GM21360 (cell line): ENCODE measurements around the gene KIAA1217.
"Not testable (repeated sequence)": the region's sequence is repeated elsewhere in the genome, so short reads cannot be mapped to it uniquely, and the experiment has no call there.

Source experiments
- ATAC-seq: cut with Tn5 transposase; IDR thresholded peaks from one replicate; pipeline ENCODE4 v1.9.1; 2021; ENCODE audit warnings: mild to moderate bottlenecking, moderate library complexity; ENCODE audit not compliant: unreplicated experiment

Gene KIAA1217

DNA sequence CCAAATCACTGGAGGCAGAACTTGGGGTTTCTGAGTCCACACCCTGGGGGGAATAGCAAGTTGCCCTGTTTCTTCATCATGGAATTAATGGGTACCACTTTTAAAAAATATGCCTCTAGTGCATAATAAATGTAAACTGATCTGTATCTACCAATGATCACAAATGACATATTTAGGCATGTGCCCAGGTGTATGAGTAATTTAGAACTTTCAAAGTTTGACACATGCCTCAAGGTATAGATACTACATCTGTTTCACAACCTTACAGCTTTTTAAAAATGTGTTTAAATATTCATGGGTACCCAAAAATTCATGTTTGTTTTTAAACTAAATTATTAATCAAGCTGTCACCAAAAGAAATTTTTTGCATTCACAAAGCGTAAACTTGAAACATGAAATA is 226.0 kb downstream of the KIAA1217 start:
- no peak for ATAC-seq

DNA sequence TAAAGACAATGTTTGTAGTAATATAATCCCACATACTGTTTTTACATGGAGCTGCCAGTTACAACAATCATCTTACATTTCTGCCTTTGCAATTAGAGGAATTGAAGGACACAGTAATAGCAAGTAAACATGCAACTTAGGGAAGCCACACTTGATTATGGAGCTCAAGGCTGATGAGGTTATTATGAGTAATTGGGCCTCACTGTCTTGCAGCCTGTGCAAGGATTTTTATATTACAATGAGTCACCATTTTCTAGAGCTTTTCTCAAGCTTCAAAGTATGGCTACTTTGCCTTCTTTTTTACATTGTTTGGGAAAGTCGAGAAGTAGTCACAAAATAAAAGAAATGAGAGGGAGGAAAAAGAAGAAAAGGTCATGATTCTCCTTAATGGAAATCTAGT is 226.4 kb downstream of the KIAA1217 start:
- ATAC-seq, result no peak

DNA sequence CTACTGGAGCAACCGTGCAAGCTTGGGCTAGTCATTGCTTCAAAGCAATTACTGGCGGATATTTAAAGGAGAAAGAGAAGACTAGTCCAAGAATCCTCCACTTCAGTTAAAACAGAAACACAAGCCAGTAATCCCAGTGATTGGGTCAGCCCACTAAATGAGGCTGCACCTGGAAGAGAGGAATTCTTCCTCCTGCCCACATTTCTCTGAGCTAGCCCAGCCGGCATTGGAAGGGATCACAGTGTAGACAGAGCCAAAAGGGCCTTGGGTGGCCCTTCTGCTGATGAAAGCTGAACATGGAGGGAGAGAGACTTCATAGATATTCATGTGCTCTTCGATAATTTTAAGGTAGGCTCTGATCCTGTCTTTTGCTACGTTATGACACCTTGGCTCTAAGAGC is 228.4 kb downstream of the KIAA1217 start:
- no peak for ATAC-seq

DNA sequence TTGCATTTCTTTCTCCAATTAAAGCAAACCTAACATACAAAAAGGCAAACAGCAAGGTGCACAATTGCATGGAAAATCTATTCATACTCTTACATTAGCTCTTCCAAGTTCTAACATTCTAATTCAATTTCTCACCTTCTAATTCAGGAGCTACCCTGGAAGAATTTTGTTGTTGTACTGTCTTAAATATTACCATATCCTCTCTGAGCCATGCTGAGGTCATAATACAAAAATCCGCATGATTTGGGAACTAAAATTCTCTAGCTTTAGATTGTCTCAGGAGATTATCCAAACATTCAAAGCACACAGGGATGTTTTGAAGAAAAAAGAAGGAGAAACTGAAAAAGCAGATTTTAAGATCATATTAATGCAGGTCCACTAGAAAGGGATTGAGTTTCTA is 229.9 kb downstream of the KIAA1217 start:
- ATAC-seq, result no peak

DNA sequence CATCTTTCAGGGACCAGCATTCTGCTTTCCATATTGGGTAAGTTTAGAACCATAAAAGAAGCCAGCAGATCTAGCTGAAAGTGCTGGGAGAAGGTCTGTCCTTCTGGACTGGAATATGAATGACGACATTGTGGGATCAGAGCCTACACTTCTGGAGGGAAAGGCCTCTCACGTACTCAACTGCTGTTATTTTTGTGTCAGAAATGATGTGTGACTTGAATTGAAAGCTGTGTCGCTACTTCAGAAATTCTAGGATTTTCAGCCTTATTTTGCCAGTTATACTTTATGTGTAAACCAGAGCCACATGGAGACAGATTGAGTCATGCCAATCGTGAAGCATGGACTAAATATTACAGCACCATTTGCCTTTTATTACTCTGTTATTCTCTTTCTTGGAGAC is 231.0 kb downstream of the KIAA1217 start:
- ATAC-seq, result no peak

DNA sequence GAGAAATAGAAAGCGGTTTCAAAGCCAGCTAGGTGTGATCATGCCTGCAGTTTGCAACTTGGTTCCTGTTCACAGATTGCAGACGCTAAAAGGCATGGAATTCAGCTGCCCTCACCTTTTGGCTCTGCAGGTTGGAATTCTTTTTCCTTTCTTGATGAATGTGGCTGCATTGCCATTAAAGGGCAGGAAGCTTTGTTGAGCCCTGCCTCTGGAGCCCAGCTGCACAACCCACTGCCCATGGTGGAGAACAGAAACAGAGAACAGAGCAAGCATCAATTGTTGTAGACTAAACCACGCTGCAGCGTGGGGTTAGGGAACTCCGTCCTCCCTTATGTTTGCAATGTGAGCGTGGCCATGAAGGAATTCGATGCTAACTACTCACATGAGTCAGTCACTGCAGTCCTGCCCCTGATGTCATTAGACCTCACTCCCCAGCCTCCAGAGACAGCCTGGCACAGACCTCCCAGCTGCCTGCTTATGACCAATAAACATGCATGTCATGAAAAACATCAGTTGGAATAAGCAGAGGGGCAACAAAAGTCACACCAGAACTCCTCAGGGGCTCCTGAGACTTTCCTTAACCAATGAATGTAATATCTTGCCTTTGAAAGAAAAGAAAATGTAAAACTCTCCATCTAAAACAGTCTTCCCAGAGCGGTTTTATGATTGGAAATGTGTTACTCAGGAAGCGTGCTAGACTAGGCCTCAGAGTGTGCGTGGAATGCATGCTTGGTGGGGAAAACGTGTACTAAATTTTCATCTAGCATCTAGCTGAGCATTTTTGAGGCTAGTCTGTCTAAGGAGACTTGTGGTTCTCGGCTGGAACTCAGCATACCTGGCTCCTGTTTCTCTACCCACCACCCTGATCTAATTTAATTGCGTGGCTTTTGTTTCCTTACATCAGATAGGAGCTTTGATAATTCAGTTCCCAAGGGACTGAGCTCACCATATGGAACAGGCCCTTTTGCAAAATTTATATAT is 232.2 kb downstream of the KIAA1217 start:
- ATAC-seq, result no peak

DNA sequence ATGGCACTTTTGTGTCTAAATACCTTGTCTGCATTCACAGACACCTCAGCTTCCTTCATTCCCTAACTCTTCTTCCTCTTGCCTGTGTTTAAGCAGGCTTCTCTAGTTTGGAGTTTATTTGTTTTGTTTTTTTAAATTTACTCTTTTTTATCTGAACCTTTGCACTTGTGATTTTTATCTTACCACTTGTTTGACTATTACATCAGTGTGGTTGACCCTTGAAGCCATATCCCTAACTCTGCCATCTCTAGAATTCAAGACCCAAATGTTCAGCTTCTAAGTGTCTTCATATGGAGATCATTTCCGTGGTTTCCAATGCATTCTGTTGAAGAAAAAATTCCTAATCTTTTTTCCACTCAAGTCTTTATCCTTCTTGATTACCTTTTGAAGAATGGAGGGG is 233.3 kb downstream of the KIAA1217 start:
- ATAC-seq, result no peak

DNA sequence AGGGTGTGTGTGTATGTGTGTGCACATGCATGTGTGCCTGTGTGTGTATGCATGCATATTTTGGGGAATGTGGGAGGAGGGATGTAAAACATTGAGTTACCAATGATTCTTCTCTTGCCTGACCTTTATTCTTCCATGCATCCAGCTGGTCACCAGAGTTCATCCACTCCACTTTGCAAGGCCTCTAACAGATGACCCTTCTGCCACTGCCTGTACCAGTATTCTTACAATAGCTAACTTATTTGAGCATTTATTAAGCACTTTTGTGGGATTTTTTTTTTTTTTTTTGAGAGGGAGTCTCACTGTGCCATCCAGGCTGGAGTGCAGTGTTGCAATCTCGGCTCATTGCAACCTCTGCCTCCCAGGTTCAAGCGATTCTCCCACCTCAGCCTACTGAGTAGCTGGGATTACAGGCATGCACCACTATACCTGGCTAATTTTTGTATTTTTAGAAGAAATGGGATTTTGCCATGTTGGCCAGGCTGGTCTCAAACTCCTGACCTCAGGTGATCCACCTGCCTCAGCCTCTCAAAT is 233.8 kb downstream of the KIAA1217 start:
- not testable (repeated sequence) for ATAC-seq

DNA sequence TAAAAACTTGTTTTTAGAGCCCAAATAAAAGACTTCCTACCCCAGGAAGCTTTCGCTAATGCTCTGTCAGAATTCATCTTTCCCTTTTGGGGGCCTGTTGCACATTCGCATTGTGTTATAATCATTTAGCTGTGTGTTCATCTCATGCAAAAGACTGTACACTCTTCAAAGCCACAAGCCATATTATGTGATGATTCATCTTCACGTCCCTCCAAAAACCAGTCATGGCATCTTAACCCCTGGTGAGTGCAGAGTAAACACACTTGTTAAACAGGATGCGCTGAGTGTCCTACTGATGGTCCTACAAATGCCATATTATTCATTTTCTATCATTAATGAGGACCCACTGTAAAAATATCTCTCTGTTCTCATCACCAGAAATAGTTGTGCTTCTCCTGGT is 235.4 kb downstream of the KIAA1217 start:
- no peak for ATAC-seq

DNA sequence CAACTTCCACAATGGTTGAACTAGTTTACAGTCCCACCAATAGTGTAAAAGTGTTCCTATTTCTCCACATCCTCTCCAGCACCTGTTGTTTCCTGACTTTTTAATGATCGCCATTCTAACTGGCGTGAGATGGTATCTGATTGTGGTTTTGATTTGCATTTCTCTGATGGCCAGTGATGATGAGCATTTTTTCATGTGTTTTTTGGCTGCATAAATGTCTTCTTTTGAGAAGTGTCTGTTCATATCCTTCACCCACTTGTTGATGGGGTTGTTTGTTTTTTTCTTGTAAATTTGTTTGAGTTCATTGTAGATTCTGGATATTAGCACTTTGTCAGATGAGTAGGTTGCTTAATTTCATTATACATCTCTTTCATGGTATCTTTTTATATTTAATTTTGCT is 237.0 kb downstream of the KIAA1217 start:
- not testable (repeated sequence) for ATAC-seq

DNA sequence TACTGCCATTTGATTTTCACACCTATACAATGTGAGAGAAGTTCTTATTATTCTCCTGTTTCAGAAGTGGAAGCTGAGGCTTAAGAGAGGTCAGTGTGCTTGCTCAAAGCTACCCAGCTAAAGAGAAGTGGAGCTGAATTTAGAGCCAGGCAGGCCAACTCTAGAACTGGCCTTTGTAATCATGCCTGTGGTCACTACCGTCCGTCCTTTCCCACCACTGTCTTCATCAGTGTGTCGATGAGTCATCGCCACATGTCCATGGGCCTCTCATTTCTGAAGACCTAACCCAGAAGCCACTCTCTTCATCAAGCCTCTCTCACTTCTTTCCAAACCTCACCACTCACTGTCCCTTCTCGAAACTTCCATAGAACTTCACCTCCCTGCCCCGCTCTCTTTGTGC is 237.8 kb downstream of the KIAA1217 start:
- no peak for ATAC-seq

DNA sequence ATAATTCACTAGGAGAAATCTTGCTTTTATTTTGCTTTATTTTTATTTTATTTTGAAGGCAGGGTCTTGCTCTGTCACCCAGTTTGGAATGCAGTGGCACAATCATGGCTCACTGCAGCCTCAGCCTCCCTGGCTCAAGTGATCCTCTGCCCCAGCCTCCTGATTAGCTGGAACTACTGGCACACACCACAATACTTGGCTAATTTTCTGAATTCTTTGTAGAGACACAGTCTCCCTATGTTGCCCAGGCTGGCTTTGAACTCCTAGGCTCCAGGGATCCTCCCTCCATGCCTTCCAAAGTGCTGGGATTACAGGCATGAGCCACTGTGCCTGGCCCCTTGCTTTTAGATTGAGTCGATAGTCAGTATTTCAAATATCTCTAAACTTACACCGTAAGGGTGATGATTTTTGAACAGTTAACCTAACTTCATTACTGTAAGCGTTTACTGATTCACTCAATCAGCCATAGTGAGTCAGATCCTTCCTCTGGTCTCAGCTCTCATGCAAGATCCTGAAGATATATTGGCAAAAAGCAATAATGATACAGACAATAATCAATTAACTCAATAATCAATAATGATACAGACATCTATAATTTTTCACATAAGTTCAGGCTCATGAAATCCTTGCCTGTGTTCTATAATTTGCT is 239.5 kb downstream of the KIAA1217 start:
- ATAC-seq, result no peak

DNA sequence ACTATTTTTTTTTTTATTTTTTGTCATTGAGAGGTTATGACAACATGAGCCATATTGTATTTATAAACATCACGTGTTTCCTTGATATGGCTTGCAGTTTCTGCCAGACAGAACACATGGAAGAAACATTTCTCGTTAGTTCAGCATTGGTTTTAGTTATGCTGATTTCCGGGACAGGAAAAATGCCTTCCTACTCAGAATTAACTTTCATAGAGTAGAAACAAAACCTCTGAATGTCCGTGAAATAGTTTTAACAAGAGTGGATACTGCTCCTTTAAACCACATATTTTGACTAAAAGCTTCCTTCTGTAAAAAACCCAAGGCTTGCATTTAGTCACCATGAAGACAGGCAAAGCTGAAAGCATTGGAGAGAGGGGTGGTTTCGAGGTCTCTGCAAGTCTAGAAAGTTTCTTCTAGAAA is 240.4 kb downstream of the KIAA1217 start:
- ATAC-seq, result peak; percentile 93

DNA sequence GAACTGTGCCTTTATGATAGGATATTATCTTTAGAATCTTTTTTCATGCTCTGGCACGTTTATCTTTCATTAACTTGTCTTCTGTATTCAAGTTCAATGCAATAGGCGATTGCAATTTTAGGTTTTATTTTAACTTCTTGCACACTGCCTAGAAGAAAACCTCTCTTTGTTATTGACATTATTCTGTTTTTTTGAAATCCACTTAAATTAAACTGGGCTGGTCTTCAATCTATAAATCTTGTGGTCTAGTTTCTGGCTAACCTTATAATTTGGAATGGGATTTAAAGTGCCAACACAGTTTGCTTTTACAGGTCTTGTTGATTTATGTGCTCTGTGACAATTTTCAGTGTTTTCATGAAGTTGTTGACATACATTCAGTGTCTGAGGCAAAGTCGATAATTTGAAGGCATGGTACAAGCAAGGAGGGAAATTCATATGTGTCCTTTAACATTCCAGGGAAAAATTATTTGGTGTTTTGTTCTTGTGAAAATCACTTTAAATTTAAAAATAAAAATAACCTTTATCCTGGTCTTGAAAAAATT is 240.9 kb downstream of the KIAA1217 start:
- ATAC-seq, result no peak

DNA sequence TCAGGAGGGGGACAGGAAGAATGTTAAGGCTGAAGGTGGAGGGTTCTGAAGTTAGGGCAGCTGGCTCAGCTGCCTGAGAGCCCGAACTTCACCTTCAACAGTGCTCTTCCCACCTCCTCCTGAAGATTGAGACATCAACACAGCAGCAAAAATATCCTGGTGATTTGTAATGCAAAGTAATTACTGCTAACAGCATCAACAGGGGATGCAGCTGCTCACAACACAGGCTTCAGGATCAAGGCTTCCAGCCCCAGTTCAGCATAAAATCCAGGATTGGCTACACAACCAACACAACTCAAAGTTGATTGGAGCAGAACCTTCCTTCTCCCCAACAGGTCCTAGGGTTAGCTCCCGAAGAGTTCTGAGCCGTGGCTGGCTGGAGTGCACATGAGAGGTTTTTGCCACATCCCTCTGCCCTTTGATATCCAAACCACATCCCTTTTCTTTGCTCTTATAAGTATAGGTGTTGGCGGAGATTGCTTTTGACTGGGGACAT is 242.4 kb downstream of the KIAA1217 start:
- ATAC-seq, result no peak

DNA sequence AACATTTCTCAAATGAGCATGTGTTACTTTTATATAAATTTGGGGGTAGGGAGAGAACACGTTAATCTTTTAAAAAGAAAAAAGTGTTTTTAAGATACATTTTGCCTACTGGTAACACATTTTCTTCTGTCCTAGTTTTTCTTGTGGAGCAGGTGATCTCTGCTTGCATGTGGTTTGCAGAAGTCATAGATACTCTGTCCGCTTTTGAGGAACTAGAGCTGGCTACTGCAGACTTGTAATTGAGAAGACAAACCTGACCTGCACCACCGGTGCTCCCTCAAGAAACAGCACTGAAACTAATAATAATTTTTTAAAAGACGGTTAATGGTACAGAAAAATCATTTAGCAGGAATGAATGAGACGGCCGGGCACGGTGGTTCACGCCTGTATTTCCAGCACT is 243.1 kb downstream of the KIAA1217 start:
- no peak for ATAC-seq

DNA sequence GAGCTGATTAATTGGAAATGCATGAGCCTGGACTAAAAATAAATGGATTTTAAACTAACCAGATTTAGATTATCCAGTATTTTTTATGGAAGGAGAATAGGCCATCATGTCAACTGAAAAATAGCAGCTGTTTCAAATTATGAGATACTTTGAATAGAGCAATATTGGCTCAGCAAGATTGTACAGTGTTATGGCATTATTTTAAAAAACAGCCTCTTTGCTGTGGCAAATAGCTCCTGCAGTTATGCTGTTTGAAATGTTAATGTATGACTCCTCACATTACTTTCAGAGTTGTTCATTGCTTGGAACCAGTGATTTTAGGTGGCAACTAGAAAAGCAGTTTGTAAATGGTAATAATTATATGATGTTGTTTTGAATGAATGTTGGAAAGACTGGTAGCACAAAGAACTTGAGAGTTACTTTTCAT is 244.5 kb downstream of the KIAA1217 start:
- no peak for ATAC-seq

DNA sequence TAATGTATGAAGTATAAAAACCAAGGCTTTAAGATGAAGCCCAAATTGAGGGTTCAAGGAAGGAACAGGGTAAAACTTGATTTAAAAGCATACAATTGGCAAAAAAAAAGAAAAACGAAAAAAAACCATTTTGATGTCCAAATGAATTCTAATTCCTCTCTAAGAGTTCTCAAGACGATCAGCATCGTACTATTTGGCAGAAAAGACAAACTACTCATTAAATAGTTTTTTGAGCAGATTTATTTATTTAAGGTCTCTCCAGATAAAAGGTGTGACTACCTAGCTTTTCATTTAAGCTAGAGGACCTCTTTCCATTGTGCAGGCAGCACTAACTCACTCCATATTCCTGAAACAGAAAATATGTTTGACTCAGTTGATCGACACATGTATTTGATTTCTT is 245.0 kb downstream of the KIAA1217 start:
- ATAC-seq, result no peak

DNA sequence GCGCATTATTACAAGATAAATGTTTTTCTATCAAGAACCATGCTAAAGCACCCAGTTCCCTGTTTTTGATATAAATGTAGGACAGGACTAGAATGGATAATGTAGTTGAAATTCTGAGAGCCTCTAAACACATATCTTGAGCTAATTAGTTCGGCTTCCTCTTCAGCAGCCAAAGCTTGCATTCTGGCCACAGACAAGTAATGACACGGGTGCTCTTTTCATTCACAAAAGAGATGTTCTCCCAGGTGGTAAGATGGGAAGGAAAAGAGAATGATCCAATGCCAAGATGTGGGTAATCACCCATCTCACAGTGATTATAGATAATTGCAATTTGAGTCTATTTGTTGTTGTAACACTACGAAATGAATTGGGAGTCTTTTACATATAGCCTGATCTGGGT is 246.5 kb downstream of the KIAA1217 start:
- ATAC-seq, result no peak

DNA sequence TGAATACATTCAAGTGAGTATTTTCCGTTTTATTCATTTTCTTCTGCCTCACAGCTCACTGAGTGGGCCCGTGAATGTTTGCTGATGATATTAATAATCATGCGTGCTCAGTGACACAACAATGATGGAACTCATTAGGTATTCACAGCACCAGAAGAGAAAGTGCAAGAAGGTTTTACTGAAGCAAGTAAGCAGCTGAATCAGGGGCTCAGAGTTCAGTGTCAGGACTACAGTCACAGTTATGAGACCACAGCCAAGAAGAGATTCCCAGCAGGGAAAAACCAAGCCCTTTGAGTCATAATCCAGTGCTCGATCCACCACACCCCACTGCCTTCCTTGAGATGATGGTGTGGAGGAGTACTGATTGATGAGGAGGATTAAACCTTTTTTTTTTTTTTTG is 247.4 kb downstream of the KIAA1217 start:
- no peak for ATAC-seq

DNA sequence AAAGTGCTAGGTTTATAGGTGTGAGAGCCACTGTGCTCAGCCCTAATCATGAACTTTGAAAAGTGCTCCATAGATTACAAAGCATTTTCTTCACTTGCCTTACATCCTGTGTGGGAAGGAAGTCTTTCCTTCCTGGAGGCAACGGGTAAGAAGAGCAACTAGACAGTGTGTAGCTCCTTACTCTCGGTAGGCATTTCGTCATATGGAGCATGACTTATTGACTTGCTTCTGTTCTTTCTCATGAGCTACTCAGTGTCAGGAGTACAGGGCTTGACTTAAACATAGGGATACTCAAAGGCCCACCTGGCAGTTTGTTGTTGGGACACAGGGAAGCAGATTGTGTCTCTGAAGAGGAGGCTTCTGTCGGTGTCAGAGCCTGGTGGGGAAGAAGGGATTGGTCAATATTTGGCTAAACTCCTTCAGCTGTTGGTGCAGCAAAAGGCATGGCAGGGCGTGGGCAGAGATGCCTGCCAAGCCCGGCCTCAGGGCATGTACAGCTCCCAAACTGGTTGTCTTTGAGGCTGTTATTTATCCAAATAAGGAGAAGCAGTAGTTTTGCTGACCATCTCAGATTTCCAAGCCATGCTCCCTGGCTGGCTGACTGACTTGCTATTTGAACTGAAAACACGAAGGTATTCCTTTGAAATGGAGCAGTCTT is 248.9 kb downstream of the KIAA1217 start:
- no peak for ATAC-seq
